HCT116 (cell line): Measurements from ENCODE around the gene FOXP1.

Experiments used
- CEBPB ChIP-seq: IDR thresholded peaks from 2 replicates; pipeline ENCODE4 v1.6.1; 2012; ENCODE audit warnings: low read depth
- EZH2phosphoT487 ChIP-seq: fragments of 200-600 bp; IDR thresholded peaks from 2 replicates; pipeline ENCODE4 v1.6.1; 2018; ENCODE audit warnings: antibody characterized with exemption, borderline replicate concordance
- POLR2A ChIP-seq: IDR thresholded peaks from 2 replicates; pipeline ENCODE4 v1.7.0; 2011; ENCODE audit warnings: borderline replicate concordance; ENCODE audit not compliant: insufficient read depth, insufficient read length; ENCODE audit errors: extremely low read depth
- POLR2AphosphoS5 ChIP-seq: IDR thresholded peaks from 2 replicates; pipeline ENCODE4 v1.6.1; 2011; ENCODE audit warnings: mild to moderate bottlenecking, low read depth, low read length, moderate library complexity
- SIN3A ChIP-seq: IDR thresholded peaks from 2 replicates; pipeline ENCODE4 v1.6.1; 2012; ENCODE audit warnings: low read depth
- ZNF274 ChIP-seq: fragments of 200-500 bp; sonication (Bioruptor generic); IDR thresholded peaks from 2 replicates; pipeline ENCODE4 v1.6.1; 2014; ENCODE audit warnings: mild to moderate bottlenecking, low read depth, low read length, inconsistent platforms
- TF ChIP-seq, protein P1 (sequence below), 3 experiments: fragments of 200-600 bp in 1 of 3; sonication (generic) in 1 of 3; IDR thresholded peaks in 2 of 3; conservative IDR thresholded peaks in 1 of 3; 2 replicates each; pipeline ENCODE4 v1.5.1; 2012 to 2017; ENCODE audit warnings: low read depth in 2 of 3, low read length in 2 of 3, antibody characterized with exemption in 1 of 3, borderline replicate concordance in 1 of 3, control low read depth in 1 of 3, mild to moderate bottlenecking in 1 of 3, mixed read lengths in 1 of 3, mixed run types in 1 of 3, moderate library complexity in 1 of 3; ENCODE audit not compliant: insufficient read depth in 1 of 3
- TF ChIP-seq, protein P2 (sequence below): IDR thresholded peaks from 2 replicates; pipeline ENCODE4 v1.6.1; 2012

DNA sequence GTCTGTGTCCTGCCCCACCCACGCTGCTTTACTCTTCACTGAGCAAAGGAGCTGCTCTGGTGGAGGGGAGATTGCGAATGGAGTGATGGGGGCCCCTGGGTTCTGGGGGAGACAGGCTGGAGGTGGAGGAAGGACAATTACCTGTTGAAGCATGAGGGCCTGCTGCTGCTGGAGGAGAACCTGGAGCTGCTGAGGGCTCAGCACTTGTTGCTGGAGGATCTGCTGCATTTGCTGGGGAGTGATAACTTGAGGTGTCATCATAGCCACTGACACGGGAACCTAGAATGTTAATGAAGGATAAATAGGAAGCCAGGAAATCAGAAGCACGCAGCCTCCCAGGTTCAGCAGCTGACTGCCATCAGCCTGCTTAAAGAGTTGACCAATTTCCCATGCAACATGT, 530.0 kb downstream of the FOXP1 start:
- no peak for TF ChIP-seq SIN3A
- no peak for TF ChIP-seq CEBPB
- no peak for TF ChIP-seq POLR2A
- TF ChIP-seq, protein P1, sequence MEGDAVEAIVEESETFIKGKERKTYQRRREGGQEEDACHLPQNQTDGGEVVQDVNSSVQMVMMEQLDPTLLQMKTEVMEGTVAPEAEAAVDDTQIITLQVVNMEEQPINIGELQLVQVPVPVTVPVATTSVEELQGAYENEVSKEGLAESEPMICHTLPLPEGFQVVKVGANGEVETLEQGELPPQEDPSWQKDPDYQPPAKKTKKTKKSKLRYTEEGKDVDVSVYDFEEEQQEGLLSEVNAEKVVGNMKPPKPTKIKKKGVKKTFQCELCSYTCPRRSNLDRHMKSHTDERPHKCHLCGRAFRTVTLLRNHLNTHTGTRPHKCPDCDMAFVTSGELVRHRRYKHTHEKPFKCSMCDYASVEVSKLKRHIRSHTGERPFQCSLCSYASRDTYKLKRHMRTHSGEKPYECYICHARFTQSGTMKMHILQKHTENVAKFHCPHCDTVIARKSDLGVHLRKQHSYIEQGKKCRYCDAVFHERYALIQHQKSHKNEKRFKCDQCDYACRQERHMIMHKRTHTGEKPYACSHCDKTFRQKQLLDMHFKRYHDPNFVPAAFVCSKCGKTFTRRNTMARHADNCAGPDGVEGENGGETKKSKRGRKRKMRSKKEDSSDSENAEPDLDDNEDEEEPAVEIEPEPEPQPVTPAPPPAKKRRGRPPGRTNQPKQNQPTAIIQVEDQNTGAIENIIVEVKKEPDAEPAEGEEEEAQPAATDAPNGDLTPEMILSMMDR (IDR thresholded peaks at IDR 0.05 in 2 of 3, conservative IDR thresholded peaks at IDR 0.05 in 1 of 3; ENCODE audit: borderline replicate concordance in 1 of 3, insufficient read depth in 1 of 3, low read depth in 2 of 3, low read length in 2 of 3), result no peak
- TF ChIP-seq EZH2phosphoT487, result no peak
- no peak for TF ChIP-seq ZNF274
- no peak for TF ChIP-seq POLR2AphosphoS5
- TF ChIP-seq, protein P2, sequence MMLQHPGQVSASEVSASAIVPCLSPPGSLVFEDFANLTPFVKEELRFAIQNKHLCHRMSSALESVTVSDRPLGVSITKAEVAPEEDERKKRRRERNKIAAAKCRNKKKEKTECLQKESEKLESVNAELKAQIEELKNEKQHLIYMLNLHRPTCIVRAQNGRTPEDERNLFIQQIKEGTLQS, result no peak
